ENCODE data around the gene HBM. TPM values are rescaled to one million over a fixed set of nuclear protein-coding genes. Genes with fewer than 3 reads are reported as not detected.

Gene HBM
- total and polyA plus RNA-seq, 2 experiments from 2014 or later = not detected

DNA sequence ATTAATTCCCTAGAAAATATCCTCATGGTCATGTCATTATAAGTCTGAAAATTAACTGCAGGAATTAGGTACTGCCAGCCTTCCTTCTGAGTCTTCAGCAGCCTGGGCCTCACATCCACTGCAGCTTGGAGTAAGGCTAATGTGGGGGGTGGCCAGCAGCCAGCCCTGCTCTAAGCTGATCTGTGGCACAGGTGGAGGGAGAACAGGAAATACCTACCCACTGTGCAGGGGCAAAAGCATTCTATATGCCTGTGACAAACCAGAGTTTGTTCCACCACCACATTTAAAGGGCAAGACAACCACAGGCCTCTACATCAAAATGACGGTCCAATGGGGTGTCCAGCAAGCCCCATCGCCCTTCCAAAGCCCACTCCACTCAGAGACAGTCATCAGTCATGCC is 36.7 kb upstream of the HBM start:
- H3K4me2 ChIP-seq = no peak overlapping the region
- no peaks in the 10 kb centered on the region for H3K9me3 ChIP-seq (ENCODE audit: low read depth)
- WGBS (ENCODE audit: low lambda C conversion rate, missing lambda C conversion rate) = 98% methylated on average over 2 of the region's 2 CpGs
- H3K36me3 ChIP-seq (replicated peaks; ENCODE audit: insufficient read depth, low read depth) = no peaks in the 10 kb centered on the region
- H4K20me1 ChIP-seq (ENCODE audit: insufficient read depth, poor library complexity, severe bottlenecking) = peaks cover 6% of the 10 kb centered on the region
- no peak for DNase-seq (ENCODE audit: low spot score)
- no peak overlapping the region for H3K27ac ChIP-seq
- H3K4me3 ChIP-seq = no peak overlapping the region
- no peaks in the 10 kb centered on the region for H3K4me1 ChIP-seq (ENCODE audit: insufficient read depth)
- TF ChIP-seq, protein P1, sequence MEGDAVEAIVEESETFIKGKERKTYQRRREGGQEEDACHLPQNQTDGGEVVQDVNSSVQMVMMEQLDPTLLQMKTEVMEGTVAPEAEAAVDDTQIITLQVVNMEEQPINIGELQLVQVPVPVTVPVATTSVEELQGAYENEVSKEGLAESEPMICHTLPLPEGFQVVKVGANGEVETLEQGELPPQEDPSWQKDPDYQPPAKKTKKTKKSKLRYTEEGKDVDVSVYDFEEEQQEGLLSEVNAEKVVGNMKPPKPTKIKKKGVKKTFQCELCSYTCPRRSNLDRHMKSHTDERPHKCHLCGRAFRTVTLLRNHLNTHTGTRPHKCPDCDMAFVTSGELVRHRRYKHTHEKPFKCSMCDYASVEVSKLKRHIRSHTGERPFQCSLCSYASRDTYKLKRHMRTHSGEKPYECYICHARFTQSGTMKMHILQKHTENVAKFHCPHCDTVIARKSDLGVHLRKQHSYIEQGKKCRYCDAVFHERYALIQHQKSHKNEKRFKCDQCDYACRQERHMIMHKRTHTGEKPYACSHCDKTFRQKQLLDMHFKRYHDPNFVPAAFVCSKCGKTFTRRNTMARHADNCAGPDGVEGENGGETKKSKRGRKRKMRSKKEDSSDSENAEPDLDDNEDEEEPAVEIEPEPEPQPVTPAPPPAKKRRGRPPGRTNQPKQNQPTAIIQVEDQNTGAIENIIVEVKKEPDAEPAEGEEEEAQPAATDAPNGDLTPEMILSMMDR (IDR thresholded peaks at IDR 0.05; ENCODE audit: poor library complexity) = no peak
- TF ChIP-seq EZH2phosphoT487 (IDR thresholded peaks at IDR 0.05; ENCODE audit: low read depth, severe bottlenecking, unreplicated experiment) = no peak
- no peak for TF ChIP-seq EZH2 (IDR thresholded peaks at IDR 0.05; ENCODE audit: borderline replicate concordance)
- no peaks in the 10 kb centered on the region for H3K27me3 ChIP-seq
- H3K79me2 ChIP-seq = peaks cover 19% of the 10 kb centered on the region
- no peak overlapping the region for H2AFZ ChIP-seq
- no peaks in the 10 kb centered on the region for H3K9me2 ChIP-seq (replicated peaks; ENCODE audit: insufficient read depth)

DNA sequence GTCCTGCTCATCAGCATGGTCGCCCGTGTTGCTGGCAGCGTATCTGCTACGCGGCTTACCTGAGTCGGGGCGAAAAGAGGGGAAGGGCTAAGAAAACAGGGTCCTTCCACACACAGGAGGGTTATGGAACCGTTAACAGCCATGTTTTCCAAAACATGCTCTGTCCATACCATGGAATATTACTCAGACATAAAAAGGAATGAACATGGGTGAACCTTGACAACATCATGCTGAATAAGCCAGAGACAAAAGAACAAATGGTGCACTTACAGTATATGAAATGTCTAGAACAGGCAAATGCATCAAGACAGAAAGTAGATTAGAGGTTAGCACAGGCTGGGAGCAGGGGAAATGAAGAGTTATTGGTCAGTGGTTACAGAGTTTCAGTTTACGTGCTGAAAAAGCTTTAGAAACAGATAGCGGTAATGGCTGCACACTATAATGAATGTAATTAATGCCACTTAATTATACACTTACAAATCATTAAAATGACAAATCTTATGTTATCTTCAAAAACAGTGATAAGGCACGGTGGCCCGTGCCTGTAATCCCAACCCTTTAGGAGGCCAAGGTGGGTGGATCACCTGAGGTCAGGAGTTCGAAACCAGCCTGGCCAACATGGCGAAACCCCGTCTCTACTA is 35.1 kb upstream of the HBM start:
- Histone ChIP-seq H2AFZ (no peak overlapping the region), H3K4me3 (no peak overlapping the region), H4K20me1 (ENCODE audit: insufficient read depth, poor library complexity, severe bottlenecking) (no peaks in the 10 kb centered on the region), H3K4me1 (ENCODE audit: insufficient read depth) (no peaks in the 10 kb centered on the region), H3K27me3 (no peaks in the 10 kb centered on the region), H3K9me2 (replicated peaks; ENCODE audit: insufficient read depth) (no peaks in the 10 kb centered on the region), H3K4me2 (no peak overlapping the region), H3K27ac (no peak overlapping the region), H3K36me3 (replicated peaks; ENCODE audit: insufficient read depth, low read depth) (no peaks in the 10 kb centered on the region), H3K79me2 (peaks cover 28% of the 10 kb centered on the region), H3K9me3 (ENCODE audit: low read depth) (no peaks in the 10 kb centered on the region)
- DNase-seq (ENCODE audit: low spot score) = no peak
- TF ChIP-seq, protein P1 (IDR thresholded peaks at IDR 0.05; ENCODE audit: poor library complexity) = no peak
- no peak for TF ChIP-seq EZH2phosphoT487 (IDR thresholded peaks at IDR 0.05; ENCODE audit: low read depth, severe bottlenecking, unreplicated experiment)
- no peak for TF ChIP-seq EZH2 (IDR thresholded peaks at IDR 0.05; ENCODE audit: borderline replicate concordance)
- WGBS (ENCODE audit: low lambda C conversion rate, missing lambda C conversion rate) = 94% methylated on average over 15 of the region's 15 CpGs

DNA sequence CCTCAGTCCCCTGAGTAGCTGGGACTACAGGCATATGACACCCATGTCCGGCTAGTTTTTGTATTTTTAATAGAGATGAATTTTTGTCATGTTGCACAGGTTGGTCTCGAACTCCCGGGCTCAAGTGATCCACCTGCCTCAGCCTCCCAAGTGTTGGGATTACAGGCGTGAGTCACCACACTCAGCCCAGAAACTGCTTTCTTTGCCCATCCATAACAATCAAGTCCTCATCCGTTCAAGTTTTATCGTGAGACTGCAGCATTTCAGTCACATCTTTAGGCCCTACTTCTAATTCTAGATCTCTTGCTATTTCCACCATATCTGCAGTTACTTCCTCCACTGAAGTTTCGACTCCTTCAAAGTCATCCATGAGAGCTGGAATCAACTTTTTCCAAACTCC is 33.7 kb upstream of the HBM start:
- H2AFZ ChIP-seq = no peak overlapping the region
- no peak overlapping the region for H3K27ac ChIP-seq
- H3K9me3 ChIP-seq (ENCODE audit: low read depth) = no peaks in the 10 kb centered on the region
- H3K4me3 ChIP-seq = no peak overlapping the region
- no peak for DNase-seq (ENCODE audit: low spot score)
- no peaks in the 10 kb centered on the region for H4K20me1 ChIP-seq (ENCODE audit: insufficient read depth, poor library complexity, severe bottlenecking)
- no peaks in the 10 kb centered on the region for H3K9me2 ChIP-seq (replicated peaks; ENCODE audit: insufficient read depth)
- no peaks in the 10 kb centered on the region for H3K36me3 ChIP-seq (replicated peaks; ENCODE audit: insufficient read depth, low read depth)
- peaks cover 40% of the 10 kb centered on the region for H3K79me2 ChIP-seq
- 98% methylated on average over 7 of the region's 7 CpGs for WGBS (ENCODE audit: low lambda C conversion rate, missing lambda C conversion rate)
- H3K27me3 ChIP-seq = no peaks in the 10 kb centered on the region
- H3K4me1 ChIP-seq (ENCODE audit: insufficient read depth) = no peaks in the 10 kb centered on the region
- no peak overlapping the region for H3K4me2 ChIP-seq
- TF ChIP-seq EZH2 (IDR thresholded peaks at IDR 0.05; ENCODE audit: borderline replicate concordance) (no peak), EZH2phosphoT487 (IDR thresholded peaks at IDR 0.05; ENCODE audit: low read depth, severe bottlenecking, unreplicated experiment) (no peak)
- TF ChIP-seq, protein P1 (IDR thresholded peaks at IDR 0.05; ENCODE audit: poor library complexity) = no peak

Data from hepatocyte (in vitro differentiated cells).